OCI-LY3 (cell line): ENCODE results near the gene GABRG1.

Experiments
- EZH2phosphoT487 ChIP-seq: fragments of 200-600 bp; shearing (Covaris generic); IDR thresholded peaks from 2 replicates; pipeline ENCODE4 v1.6.1; 2018; ENCODE audit warnings: antibody characterized with exemption, mixed run types, low read depth
- TF ChIP-seq, protein P1 (sequence below): fragments of 200-600, 300-600 bp; sonication (generic); IDR thresholded peaks from 2 replicates; pipeline ENCODE4 v1.5.1; 2014; ENCODE audit warnings: antibody characterized with exemption, low read length, low read depth

DNA sequence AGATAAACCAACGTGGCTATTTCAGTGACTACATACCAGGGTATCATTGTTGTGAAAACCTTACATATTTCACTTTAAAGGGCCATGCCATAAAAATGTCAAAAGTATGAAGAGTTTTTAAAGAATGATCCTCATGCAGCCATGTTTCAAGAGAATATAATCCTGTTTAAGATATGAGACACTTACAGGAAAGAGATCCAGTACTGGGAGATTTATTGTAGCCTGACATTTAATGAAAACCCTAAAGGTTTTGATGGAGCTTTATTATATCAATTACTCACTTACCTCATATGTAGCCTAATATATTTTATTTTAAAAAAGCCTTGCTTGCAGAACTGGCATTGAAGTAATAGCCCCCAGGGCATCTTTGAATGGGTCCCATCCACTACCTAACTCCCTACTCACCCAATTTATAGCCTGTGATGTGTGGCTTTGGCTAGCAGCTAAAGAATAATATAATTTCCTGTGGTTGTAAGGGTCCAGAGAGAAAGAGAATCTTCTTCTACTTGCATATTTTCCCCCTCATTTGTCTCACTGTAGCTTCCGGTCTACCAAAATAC lies 7.7 kb upstream of the GABRG1 start:
- TF ChIP-seq, protein P1, sequence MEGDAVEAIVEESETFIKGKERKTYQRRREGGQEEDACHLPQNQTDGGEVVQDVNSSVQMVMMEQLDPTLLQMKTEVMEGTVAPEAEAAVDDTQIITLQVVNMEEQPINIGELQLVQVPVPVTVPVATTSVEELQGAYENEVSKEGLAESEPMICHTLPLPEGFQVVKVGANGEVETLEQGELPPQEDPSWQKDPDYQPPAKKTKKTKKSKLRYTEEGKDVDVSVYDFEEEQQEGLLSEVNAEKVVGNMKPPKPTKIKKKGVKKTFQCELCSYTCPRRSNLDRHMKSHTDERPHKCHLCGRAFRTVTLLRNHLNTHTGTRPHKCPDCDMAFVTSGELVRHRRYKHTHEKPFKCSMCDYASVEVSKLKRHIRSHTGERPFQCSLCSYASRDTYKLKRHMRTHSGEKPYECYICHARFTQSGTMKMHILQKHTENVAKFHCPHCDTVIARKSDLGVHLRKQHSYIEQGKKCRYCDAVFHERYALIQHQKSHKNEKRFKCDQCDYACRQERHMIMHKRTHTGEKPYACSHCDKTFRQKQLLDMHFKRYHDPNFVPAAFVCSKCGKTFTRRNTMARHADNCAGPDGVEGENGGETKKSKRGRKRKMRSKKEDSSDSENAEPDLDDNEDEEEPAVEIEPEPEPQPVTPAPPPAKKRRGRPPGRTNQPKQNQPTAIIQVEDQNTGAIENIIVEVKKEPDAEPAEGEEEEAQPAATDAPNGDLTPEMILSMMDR, result no peak
- no peak for TF ChIP-seq EZH2phosphoT487
